Coronary artery (tissue), 2 donors: ENCODE data around the gene NOTCH3.

ENCODE experiments used
- DNase-seq: peaks from one replicate; pipeline ENCODE4 v3.0.0-alpha.2; 2017; ENCODE audit warnings: low spot score
- H3K27ac ChIP-seq, 2 donors: fragments of 200-600 bp; sonication (generic); one replicate each; pipeline ENCODE4 v1.5.1; 2016 to 2019
- H3K4me3 ChIP-seq: fragments of 200-600 bp; sonication (generic); 2 replicates; pipeline ENCODE4 v1.5.1; 2016; ENCODE audit warnings: mild to moderate bottlenecking, moderate library complexity
- CTCF ChIP-seq: fragments of 200-600 bp; sonication (generic); IDR thresholded peaks from one replicate; pipeline ENCODE4 v1.5.1; 2019; ENCODE audit warnings: antibody characterized with exemption

NOTCH3 gene

GRCh38 chr19:15210323-15210781 is 9.6 kb upstream of the NOTCH3 start:
- Histone ChIP-seq H3K4me3 (no peak overlapping the region), H3K27ac (peak overlapping the region; percentile 88)
- DNase-seq: peak; percentile 93
- no peak for TF ChIP-seq CTCF

GRCh38 chr19:15201374-15202023 is 704 bp upstream of the NOTCH3 start:
- no peak for DNase-seq
- peak overlapping the region; percentile 96 for H3K4me3 ChIP-seq
- no peak for TF ChIP-seq CTCF
- H3K27ac ChIP-seq: peak overlapping the region; percentile 96 to 99

- H3K4me3 ChIP-seq: peak overlapping the region; percentile 96
- no peak for TF ChIP-seq CTCF
- peak overlapping the region; percentile 96 to 99 for H3K27ac ChIP-seq
- no peak for DNase-seq
Measured at GRCh38 chr19:15199661-15200552, 888 bp downstream of the NOTCH3 start.

GRCh38 chr19:15198951-15199660 is 1.7 kb downstream of the NOTCH3 start:
- H3K4me3 ChIP-seq: peak overlapping the region; percentile 96
- H3K27ac ChIP-seq: peak overlapping the region; percentile 98 to 99
- TF ChIP-seq CTCF: no peak
- DNase-seq: no peak

- H3K4me3 ChIP-seq: peak overlapping the region; percentile 77
- DNase-seq: no peak
- TF ChIP-seq CTCF: no peak
- peak overlapping the region; percentile 98 to 99 for H3K27ac ChIP-seq
Measured at GRCh38 chr19:15197942-15198341, 2.9 kb downstream of the NOTCH3 start.

GRCh38 chr19:15197275-15197941 is 3.4 kb downstream of the NOTCH3 start:
- no peak for DNase-seq
- Histone ChIP-seq H3K4me3 (peak overlapping the region; percentile 77), H3K27ac (peak overlapping the region; percentile 98 to 99)
- no peak for TF ChIP-seq CTCF
